Heart left ventricle (tissue), 16 donors: ENCODE measurements around the gene TTC32. TPM values are rescaled to one million over a fixed set of nuclear protein-coding genes. Genes with fewer than 3 reads are reported as not detected.

ENCODE experiments used
- ATAC-seq, 4 donors: fragments of 200-7000 bp; cut with Tn5 transposase; one replicate each; pipeline ENCODE4 v1.9.1; 2020 to 2022; ENCODE audit warnings: moderate library complexity in 4 of 4, mild to moderate bottlenecking in 3 of 4, moderate number of reproducible peaks in 1 of 4
- DNase-seq, 5 donors: peaks; one replicate each; pipeline ENCODE4 v3.0.0-alpha.2; 2020
- H3K27ac ChIP-seq, 12 donors: fragments of 200-600 bp; sonication (generic) in 4 of 12; one replicate each; pipeline versions ENCODE4 v1.5.0 to v1.8.0; 2016 to 2022; ENCODE audit warnings: mild to moderate bottlenecking in 2 of 12
- H3K27me3 ChIP-seq, 9 donors: fragments of 200-600 bp; sonication (generic) in 2 of 9; one replicate each; pipeline versions ENCODE4 v1.5.1 to v1.8.0; 2016 to 2022; ENCODE audit warnings: mild to moderate bottlenecking in 3 of 9
- H3K36me3 ChIP-seq, 9 donors: fragments of 200-600 bp; sonication (generic) in 2 of 9; one replicate each; pipeline versions ENCODE4 v1.5.0 to v1.8.0; 2018 to 2022; ENCODE audit warnings: mild to moderate bottlenecking in 2 of 9
- H3K4me1 ChIP-seq, 12 donors: fragments of 200-600 bp; sonication (generic) in 4 of 12; one replicate each; pipeline versions ENCODE4 v1.5.0 to v1.8.0; 2016 to 2022; ENCODE audit warnings: mild to moderate bottlenecking in 3 of 12
- H3K4me3 ChIP-seq, 12 donors: fragments of 200-600 bp; sonication (generic) in 4 of 12; one replicate each; pipeline versions ENCODE4 v1.5.0 to v1.8.0; 2017 to 2022; ENCODE audit warnings: mild to moderate bottlenecking in 9 of 12, moderate library complexity in 4 of 12
- H3K9me3 ChIP-seq, 12 donors: fragments of 200-600 bp; sonication (generic) in 4 of 12; one replicate each; pipeline versions ENCODE4 v1.5.0 to v1.8.0; 2016 to 2022; ENCODE audit warnings: mild to moderate bottlenecking in 1 of 12
- POLR2A ChIP-seq, 2 donors: fragments of 450-650 bp; IDR thresholded peaks; one replicate each; pipeline ENCODE4 v1.6.1; 2017; ENCODE audit warnings: antibody characterized with exemption in 2 of 2, mild to moderate bottlenecking in 2 of 2, moderate library complexity in 2 of 2
- WGBS, 4 donors: extraction: QIAGEN DNeasy Blood & Tissue Kit in 2 of 4; methylation state at CpG; one replicate each; pipeline versions ENCODE4 v1.1.5 to v1.1.7; 2013 to 2018; 5-methylcytosine and 5-hydroxymethylcytosine counted together
- intact Hi-C, 10 donors: fragments of 100-400 bp; cut with DNase I; formaldehyde crosslinking; loops; one replicate each; pipeline versions ENCODE4 v1.11.1 to v1.14.2; 2022
- long read RNA-seq, 3 donors: library from polyadenylated mRNA; unstranded; transcript quantifications; one replicate each; pipeline ENCODE4 v2.0.0, GENCODE V29; 2020 to 2021
- polyA plus RNA-seq, 2 donors: library from polyadenylated mRNA; stranded (reverse); fragments of 200-250 nt; gene quantifications; one replicate each; pipeline ENCODE4 v1.2.3, GENCODE V29; 2013
- total RNA-seq, 9 donors: library from RNA; depleted of rRNA in 2 of 9; stranded (reverse); fragments of >200 nt in 2 of 9; fragmentation: NEBNext Ultra II Directional in 3 of 9; extraction: Animal tissue kit (Norgen Biotek cat#: 25700) in 3 of 9; gene quantifications; one replicate each; pipeline versions ENCODE4 v1.1.0 to v1.2.4, GENCODE V29; 2016 to 2023
- TF ChIP-seq, protein P1 (sequence below), 12 donors: fragments of 200-600 bp; sonication (generic) in 4 of 12; IDR thresholded peaks; one replicate each; pipeline versions ENCODE4 v1.5.0 to v1.8.0; 2018 to 2022; ENCODE audit warnings: antibody characterized with exemption in 12 of 12, mild to moderate bottlenecking in 5 of 12
- donor health status: ischemic (EF 13 %, LVEDD 7.1; RV severe dilation, severe dysfunction).
- donor health status: healthy with polysubstance abuse.
- donor health status: DM: no; HTN: yes; CAD: no.
- donor health status: DM: no; HTN: no; CAD: no.
- donor health status: ischemic (EF 25% LVEDD 6.9; RV normal size, moderate dysfunction).
- donor health status: ischemic (EF 25% LVEDD 5.7; RV mildly dilated, moderate dysfunction).
- donor health status: healthy.
- donor health status: DM: yes; HTN: yes; CAD: no.
- donor health status: ischemic (EF 35%, LVEDD 5.7; RV mildly dilated, moderate dysfunction).
- donor health status: nonischemic (EF 11% LVEDD 7.7; RV severe dilation, severe dysfunction).
- donor health status: DM: yes; HTN: yes; CAD: no.
- donor health status: PGD.
- donor health status: ischemic (EF 29% LVEDD 5.4; RV normal size, mild dysfunction).
- donor health status: nonischemic (EF 23%, LVEDD 6.1; RV moderate dilation, normal function).

The TTC32 gene
- total RNA-seq (1 to 10 TPM; 2.6 to 9.8 (median 6.3) TPM), polyA plus RNA-seq (10 to 100 TPM in 1 of 2 donors, 1 to 10 TPM in 1; 6.3 to 10.3 TPM)
- long read RNA-seq, donor 1, partial matches to known transcripts, result 0 of 6 reads
- long read RNA-seq, donor 1, other reads (novel, unspliced or antisense), result 5 of 6 reads
- long read RNA-seq, donor 2, partial matches to known transcripts, result 0 of 9 reads
- long read RNA-seq, donor 2, other reads (novel, unspliced or antisense), result 4 of 9 reads
- long read RNA-seq, donor 3, partial matches to known transcripts, result 0 of 1 reads
- long read RNA-seq, donor 3, other reads (novel, unspliced or antisense), result 0 of 1 reads

DNA sequence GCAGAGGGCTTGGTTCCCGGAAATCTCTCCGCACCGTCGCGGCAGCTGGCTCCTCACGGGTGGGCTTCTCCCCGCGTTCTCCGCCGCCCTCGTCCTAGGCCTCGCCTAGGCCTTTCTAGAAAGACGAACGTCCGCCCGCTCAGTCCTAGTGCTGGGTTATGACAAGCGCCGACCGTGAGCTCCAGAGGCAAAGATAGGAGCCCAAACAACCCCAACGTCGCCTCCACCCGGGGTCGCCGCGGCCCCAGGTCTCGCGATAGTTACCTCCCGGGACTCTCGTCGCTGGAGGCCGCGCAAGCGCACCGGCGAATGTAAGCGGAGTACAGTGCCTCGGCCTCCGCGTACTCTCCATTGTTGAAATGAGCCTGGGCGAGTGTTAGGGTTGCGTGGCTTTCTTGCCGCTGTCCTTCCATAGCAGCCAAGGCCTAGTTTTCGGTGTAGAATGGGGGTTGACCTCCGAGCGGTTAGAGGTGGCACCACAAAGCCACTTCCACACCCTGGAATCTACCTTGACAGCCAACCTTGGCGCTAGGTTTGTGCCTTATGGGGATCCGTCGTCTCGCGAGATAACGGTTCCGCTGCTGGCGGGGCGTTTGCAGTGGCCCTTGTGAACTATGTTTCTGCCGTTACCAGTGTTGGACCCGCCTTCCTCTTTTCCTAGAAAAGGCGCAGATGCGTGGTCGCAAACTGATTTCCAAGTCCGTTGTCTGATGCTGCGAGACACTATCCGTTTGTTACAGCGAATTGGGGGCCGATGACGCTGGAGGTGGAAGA, at the start of gene TTC32:
Gene TTC32, minus strand, starts transcription at position 542 of the 774 bp plus-strand sequence. Its CDS starts 129 bp downstream, at position 413.
- WGBS, 4 donors, result 0% methylated on average over 30 to 65 of the region's 65 CpGs
- peak; percentile 96 to 98 (median 98) for ATAC-seq
- H3K36me3 ChIP-seq, result peaks cover 0 to 3% (median 0%) of the 10 kb centered on the region in 9 donors
- peak in 1 of 2 donors; percentile 67 for TF ChIP-seq POLR2A (IDR thresholded peaks at IDR 0.05)
- TF ChIP-seq, protein P1, sequence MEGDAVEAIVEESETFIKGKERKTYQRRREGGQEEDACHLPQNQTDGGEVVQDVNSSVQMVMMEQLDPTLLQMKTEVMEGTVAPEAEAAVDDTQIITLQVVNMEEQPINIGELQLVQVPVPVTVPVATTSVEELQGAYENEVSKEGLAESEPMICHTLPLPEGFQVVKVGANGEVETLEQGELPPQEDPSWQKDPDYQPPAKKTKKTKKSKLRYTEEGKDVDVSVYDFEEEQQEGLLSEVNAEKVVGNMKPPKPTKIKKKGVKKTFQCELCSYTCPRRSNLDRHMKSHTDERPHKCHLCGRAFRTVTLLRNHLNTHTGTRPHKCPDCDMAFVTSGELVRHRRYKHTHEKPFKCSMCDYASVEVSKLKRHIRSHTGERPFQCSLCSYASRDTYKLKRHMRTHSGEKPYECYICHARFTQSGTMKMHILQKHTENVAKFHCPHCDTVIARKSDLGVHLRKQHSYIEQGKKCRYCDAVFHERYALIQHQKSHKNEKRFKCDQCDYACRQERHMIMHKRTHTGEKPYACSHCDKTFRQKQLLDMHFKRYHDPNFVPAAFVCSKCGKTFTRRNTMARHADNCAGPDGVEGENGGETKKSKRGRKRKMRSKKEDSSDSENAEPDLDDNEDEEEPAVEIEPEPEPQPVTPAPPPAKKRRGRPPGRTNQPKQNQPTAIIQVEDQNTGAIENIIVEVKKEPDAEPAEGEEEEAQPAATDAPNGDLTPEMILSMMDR (IDR thresholded peaks at IDR 0.05), result peak in 2 of 12 donors; percentile 14 to 16
- H3K27ac ChIP-seq, result peak within 1 kb of the TSS; percentile 91 to 98 (median 96)
- no peaks in the 10 kb centered on the region for H3K9me3 ChIP-seq
- intact Hi-C loops, result loop anchor here in 1 of 10 donors (5.0 kb wide), 1 partner anchor 151 kb away; the partner anchor contains the start of gene LAPTM4A
- H3K27me3 ChIP-seq, result no peaks in the 10 kb centered on the region
- H3K4me1 ChIP-seq, result peaks cover 0 to 49% (median 34%) of the 10 kb centered on the region in 12 donors
- peak within 1 kb of the TSS; percentile 75 to 97 (median 84) for H3K4me3 ChIP-seq
- DNase-seq, result peak; percentile 94 to 96 (median 95)

DNA sequence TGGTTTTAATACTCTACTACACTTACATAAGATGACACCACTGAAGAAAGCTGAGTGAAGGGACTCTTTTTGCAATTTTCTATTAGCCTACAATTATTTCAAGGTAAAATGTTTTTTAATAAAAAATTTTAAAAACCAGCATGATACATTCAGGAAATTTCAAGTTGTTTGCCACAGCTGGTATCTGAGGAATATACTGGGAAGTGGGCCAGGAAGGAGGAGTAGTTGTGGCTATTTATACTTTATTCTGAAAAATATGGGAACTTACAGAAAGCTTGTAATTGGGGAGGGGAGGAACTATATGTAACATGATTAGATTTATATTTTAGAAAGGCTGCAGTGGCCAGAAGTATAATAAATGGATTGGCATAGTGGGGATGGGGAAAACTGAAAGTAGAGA, 47.3 kb upstream of the TTC32 start:
- Histone ChIP-seq H3K27ac (no peak overlapping the region), H3K9me3 (no peaks in the 10 kb centered on the region), H3K36me3 (peaks cover 0 to 33% (median 0%) of the 10 kb centered on the region in 9 donors), H3K27me3 (no peaks in the 10 kb centered on the region), H3K4me1 (peaks cover 0 to 6% (median 0%) of the 10 kb centered on the region in 12 donors), H3K4me3 (no peak overlapping the region)
- DNase-seq (no peak), ATAC-seq (no peak)
- intact Hi-C loops, result no loop called here
- TF ChIP-seq POLR2A (IDR thresholded peaks at IDR 0.05), result no peak
- TF ChIP-seq, protein P1 (IDR thresholded peaks at IDR 0.05), result no peak

DNA sequence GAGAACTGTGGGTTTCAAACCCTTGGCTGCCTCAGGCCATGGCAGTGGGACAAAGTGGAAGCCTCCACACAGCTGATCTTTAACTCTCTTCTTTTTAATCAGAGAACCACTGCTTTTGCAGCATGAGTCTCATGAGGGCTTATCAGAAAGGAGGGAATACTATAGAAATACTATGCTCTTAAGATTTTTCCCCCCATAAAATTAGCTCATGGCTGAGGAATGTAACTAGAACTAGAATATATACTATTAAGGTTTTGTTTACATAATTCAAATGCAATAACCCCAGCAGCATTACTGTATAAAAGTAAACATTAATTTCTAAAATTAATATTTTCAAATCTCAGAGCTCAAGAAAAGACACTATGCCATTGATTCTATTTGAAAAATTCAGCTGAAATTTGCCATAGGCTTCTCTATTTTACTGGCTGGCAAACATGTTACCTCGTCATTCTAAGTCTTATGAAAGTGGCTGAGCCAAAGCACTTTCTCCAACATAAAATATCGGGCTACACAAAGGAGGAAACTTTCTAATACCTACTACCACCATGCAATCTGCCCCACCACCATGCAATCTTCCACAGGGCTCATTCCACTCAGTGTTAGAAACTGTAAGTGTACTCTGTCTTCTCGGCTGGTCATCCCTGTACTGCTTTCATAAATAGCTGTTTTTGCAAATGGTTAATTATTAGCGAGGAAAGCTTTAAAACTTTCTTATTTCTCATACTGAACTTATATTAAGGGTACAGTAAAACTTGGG, 45.6 kb upstream of the TTC32 start:
- no peak for DNase-seq
- WGBS, 4 donors, result 87 to 96% (median 89%) methylated on average over 4 of the region's 4 CpGs
- TF ChIP-seq, protein P1 (IDR thresholded peaks at IDR 0.05), result no peak
- no peak for TF ChIP-seq POLR2A (IDR thresholded peaks at IDR 0.05)
- no peaks in the 10 kb centered on the region for H3K9me3 ChIP-seq
- H3K27ac ChIP-seq, result no peak overlapping the region
- peaks cover 0 to 10% (median 0%) of the 10 kb centered on the region in 12 donors for H3K4me1 ChIP-seq
- intact Hi-C loops, result no loop called here
- ATAC-seq, result no peak
- no peaks in the 10 kb centered on the region for H3K27me3 ChIP-seq
- H3K36me3 ChIP-seq, result peaks cover 0 to 33% (median 0%) of the 10 kb centered on the region in 9 donors
- no peak overlapping the region for H3K4me3 ChIP-seq
